OCI-LY7 (cell line): ENCODE measurements around the gene RLF. TPM values are rescaled to one million over a fixed set of nuclear protein-coding genes. Genes with fewer than 3 reads are reported as not detected.

Experiments used
- Bru-seq: library from RNA; stranded (reverse); fragments of 400-500 nt; gene quantifications from one replicate; lab custom pipeline; 2021; lab: Mats Ljungman, UMichigan
- BruChase-seq, 2 experiments: library from RNA; stranded (reverse); fragments of 400-500 nt; gene quantifications; one replicate each; lab custom pipeline; 2021; lab: Mats Ljungman, UMichigan
- BruUV-seq: library from RNA; stranded (reverse); fragments of 400-500 nt; replicated peaks from 2 replicates; lab custom pipeline; 2021; lab: Mats Ljungman, UMichigan
- CTCF ChIA-PET: fragments of 300-600 bp; sonication (Branson Sonifier 250); formaldehyde crosslinking; loops from one replicate; lab custom pipeline; 2022; ENCODE audit warnings: antibody characterized with exemption; ENCODE audit not compliant: unreplicated experiment; lab: Charles Lee
- POLR2A ChIA-PET: fragments of 300-600 bp; sonication (Branson Sonifier 250); formaldehyde crosslinking; loops from one replicate; lab custom pipeline; 2022; ENCODE audit warnings: antibody characterized with exemption; lab: Charles Lee
- DNase-seq: peaks from one replicate; pipeline ENCODE4 v3.0.0-alpha.2; 2015; ENCODE audit warnings: low spot score
- H2AFZ ChIP-seq: fragments of 200-600 bp; sonication (generic), shearing (Covaris generic); 2 replicates; pipeline ENCODE4 v1.6.1; 2014; ENCODE audit warnings: mild to moderate bottlenecking, antibody characterized with exemption, low read length, moderate library complexity
- H3K27ac ChIP-seq: fragments of 200-600 bp; sonication (generic); 2 replicates; pipeline ENCODE4 v1.5.1; 2014; ENCODE audit warnings: mixed run types, low read depth, mild to moderate bottlenecking, moderate library complexity, low read length, inconsistent platforms; ENCODE audit not compliant: poor library complexity, severe bottlenecking
- H3K36me3 ChIP-seq: fragments of 200-600 bp; sonication (generic); 2 replicates; pipeline ENCODE4 v1.6.1; 2014; ENCODE audit warnings: mild to moderate bottlenecking, antibody characterized with exemption, low read length, moderate library complexity, mixed read lengths; ENCODE audit not compliant: insufficient read depth
- H3K4me1 ChIP-seq: fragments of 200-600 bp; sonication (generic); 2 replicates; pipeline ENCODE4 v1.5.1; 2014; ENCODE audit warnings: mild to moderate bottlenecking, low read length; ENCODE audit not compliant: insufficient read depth, poor library complexity, severe bottlenecking
- H3K4me2 ChIP-seq: fragments of 200-600 bp; sonication (generic); 2 replicates; pipeline ENCODE4 v1.6.1; 2014; ENCODE audit warnings: mild to moderate bottlenecking, low read length
- H3K4me3 ChIP-seq: fragments of 200-600 bp; sonication (generic); 2 replicates; pipeline ENCODE4 v1.5.1; 2014; ENCODE audit warnings: mild to moderate bottlenecking, low read depth, low read length; ENCODE audit not compliant: poor library complexity, severe bottlenecking
- H3K79me2 ChIP-seq: fragments of 200-600 bp; sonication (generic); 2 replicates; pipeline ENCODE4 v1.6.1; 2016; ENCODE audit warnings: low read depth, mild to moderate bottlenecking, low read length, moderate library complexity, mixed read lengths; ENCODE audit not compliant: insufficient read depth
- H3K9me2 ChIP-seq: fragments of 200-600 bp; sonication (generic); 2 replicates; pipeline ENCODE4 v1.6.1; 2016; ENCODE audit warnings: mild to moderate bottlenecking, low read length, mixed read lengths; ENCODE audit not compliant: insufficient read depth
- H3K9me3 ChIP-seq: fragments of 200-600 bp; sonication (generic); 2 replicates; pipeline ENCODE4 v1.6.1; 2014; ENCODE audit warnings: mild to moderate bottlenecking, mixed run types, low read length, mixed read lengths
- H4K20me1 ChIP-seq: fragments of 200-600 bp; sonication (generic); 2 replicates; pipeline ENCODE4 v1.6.1; 2014; ENCODE audit warnings: mild to moderate bottlenecking, antibody characterized with exemption, low read length, moderate library complexity, mixed read lengths; ENCODE audit not compliant: insufficient read depth
- EZH2phosphoT487 ChIP-seq: fragments of 200-600 bp; sonication (generic); IDR thresholded peaks from 2 replicates; pipeline ENCODE4 v1.6.1; 2018; ENCODE audit warnings: low read depth, borderline replicate concordance, mild to moderate bottlenecking, mixed run types, antibody characterized with exemption, low read length, moderate library complexity, mixed read lengths
- intact Hi-C: fragments of 100-400 bp; cut with micrococcal nuclease; formaldehyde crosslinking; loops from one replicate; pipeline ENCODE4 v1.10.0; 2022; ENCODE audit not compliant: unreplicated experiment
- long read RNA-seq: library from polyadenylated mRNA; stranded (forward); transcript quantifications from one replicate; pipeline ENCODE4 v2.0.0, GENCODE V29; 2022
- total RNA-seq, 2 experiments: library from RNA; depleted of rRNA in 1 of 2; stranded (reverse); fragments of >200 nt in 1 of 2; shearing (Covaris generic) in 1 of 2; gene quantifications; 2 replicates each; pipeline ENCODE4 v1.2.3, GENCODE V29; 2014 to 2022
- TF ChIP-seq, protein P1 (sequence below): fragments of 200-600 bp; sonication (generic); conservative IDR thresholded peaks from 2 replicates; pipeline ENCODE4 v1.5.1; 2014; ENCODE audit warnings: mild to moderate bottlenecking, antibody characterized with exemption, low read length, moderate library complexity, mixed read lengths

The RLF gene, protein sequence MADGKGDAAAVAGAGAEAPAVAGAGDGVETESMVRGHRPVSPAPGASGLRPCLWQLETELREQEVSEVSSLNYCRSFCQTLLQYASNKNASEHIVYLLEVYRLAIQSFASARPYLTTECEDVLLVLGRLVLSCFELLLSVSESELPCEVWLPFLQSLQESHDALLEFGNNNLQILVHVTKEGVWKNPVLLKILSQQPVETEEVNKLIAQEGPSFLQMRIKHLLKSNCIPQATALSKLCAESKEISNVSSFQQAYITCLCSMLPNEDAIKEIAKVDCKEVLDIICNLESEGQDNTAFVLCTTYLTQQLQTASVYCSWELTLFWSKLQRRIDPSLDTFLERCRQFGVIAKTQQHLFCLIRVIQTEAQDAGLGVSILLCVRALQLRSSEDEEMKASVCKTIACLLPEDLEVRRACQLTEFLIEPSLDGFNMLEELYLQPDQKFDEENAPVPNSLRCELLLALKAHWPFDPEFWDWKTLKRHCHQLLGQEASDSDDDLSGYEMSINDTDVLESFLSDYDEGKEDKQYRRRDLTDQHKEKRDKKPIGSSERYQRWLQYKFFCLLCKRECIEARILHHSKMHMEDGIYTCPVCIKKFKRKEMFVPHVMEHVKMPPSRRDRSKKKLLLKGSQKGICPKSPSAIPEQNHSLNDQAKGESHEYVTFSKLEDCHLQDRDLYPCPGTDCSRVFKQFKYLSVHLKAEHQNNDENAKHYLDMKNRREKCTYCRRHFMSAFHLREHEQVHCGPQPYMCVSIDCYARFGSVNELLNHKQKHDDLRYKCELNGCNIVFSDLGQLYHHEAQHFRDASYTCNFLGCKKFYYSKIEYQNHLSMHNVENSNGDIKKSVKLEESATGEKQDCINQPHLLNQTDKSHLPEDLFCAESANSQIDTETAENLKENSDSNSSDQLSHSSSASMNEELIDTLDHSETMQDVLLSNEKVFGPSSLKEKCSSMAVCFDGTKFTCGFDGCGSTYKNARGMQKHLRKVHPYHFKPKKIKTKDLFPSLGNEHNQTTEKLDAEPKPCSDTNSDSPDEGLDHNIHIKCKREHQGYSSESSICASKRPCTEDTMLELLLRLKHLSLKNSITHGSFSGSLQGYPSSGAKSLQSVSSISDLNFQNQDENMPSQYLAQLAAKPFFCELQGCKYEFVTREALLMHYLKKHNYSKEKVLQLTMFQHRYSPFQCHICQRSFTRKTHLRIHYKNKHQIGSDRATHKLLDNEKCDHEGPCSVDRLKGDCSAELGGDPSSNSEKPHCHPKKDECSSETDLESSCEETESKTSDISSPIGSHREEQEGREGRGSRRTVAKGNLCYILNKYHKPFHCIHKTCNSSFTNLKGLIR (N-terminal part only)
- 14.8 and 16.9 TPM in 2 replicates for total RNA-seq (2014; rRNA removed; shearing (Covaris generic))
- total RNA-seq (2022): 18.6 and 22.5 TPM in 2 replicates
- percentile 89 among the genes with signal in this experiment for Bru-seq, nascent RNA
- BruChase-seq, experiment 1, labeled RNA remaining after a 6-hour chase: percentile 73 among the genes with signal in this experiment
- BruChase-seq, experiment 2, labeled RNA remaining after a 2-hour chase: percentile 78 among the genes with signal in this experiment
- long read RNA-seq, full-length matches to known transcripts: 2 of 15 reads
- long read RNA-seq, partial matches to known transcripts: 4 of 15 reads
- long read RNA-seq, other reads (novel, unspliced or antisense): 9 of 15 reads

GRCh38 chr1:40161125-40161887 is at the start of gene RLF:
Gene RLF (plus strand): TSS chr1:40161387. CDS start chr1:40161400, 13 bp downstream.
- Histone ChIP-seq H3K4me1 (peaks cover 29% of the 10 kb centered on the region), H2AFZ (peak within 1 kb of the TSS; percentile 99), H3K4me2 (peak within 1 kb of the TSS; percentile 95), H3K9me2 (no peaks in the 10 kb centered on the region), H3K9me3 (no peaks in the 10 kb centered on the region), H4K20me1 (peaks cover 38% of the 10 kb centered on the region), H3K79me2 (peaks cover 51% of the 10 kb centered on the region), H3K36me3 (no peaks in the 10 kb centered on the region; the same call in 1 of the 2 replicates), H3K27ac (peak within 1 kb of the TSS; percentile 50), H3K4me3 (peak within 1 kb of the TSS; percentile 76)
- CTCF ChIA-PET: no interaction called here
- intact Hi-C loops: loop anchor here (2.0 kb wide), 1 partner anchor 95 kb away; no protein-coding TSS in a partner anchor
- peak; percentile 95 for DNase-seq
- TSS peak; percentile 42 for BruUV-seq
- POLR2A ChIA-PET: interaction anchor here (1.2 to 1.4 kb wide), 2 partner anchors 71 to 98 kb away, joined by 3 to 6 read pairs; no protein-coding TSS in a partner anchor
- no peak for TF ChIP-seq EZH2phosphoT487
- TF ChIP-seq, protein P1, sequence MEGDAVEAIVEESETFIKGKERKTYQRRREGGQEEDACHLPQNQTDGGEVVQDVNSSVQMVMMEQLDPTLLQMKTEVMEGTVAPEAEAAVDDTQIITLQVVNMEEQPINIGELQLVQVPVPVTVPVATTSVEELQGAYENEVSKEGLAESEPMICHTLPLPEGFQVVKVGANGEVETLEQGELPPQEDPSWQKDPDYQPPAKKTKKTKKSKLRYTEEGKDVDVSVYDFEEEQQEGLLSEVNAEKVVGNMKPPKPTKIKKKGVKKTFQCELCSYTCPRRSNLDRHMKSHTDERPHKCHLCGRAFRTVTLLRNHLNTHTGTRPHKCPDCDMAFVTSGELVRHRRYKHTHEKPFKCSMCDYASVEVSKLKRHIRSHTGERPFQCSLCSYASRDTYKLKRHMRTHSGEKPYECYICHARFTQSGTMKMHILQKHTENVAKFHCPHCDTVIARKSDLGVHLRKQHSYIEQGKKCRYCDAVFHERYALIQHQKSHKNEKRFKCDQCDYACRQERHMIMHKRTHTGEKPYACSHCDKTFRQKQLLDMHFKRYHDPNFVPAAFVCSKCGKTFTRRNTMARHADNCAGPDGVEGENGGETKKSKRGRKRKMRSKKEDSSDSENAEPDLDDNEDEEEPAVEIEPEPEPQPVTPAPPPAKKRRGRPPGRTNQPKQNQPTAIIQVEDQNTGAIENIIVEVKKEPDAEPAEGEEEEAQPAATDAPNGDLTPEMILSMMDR: no peak

- no peaks in the 10 kb centered on the region for H4K20me1 ChIP-seq
- BruUV-seq: no TSS peak
- ChIA-PET CTCF (no interaction called here), POLR2A (no interaction called here)
- H2AFZ ChIP-seq: no peak overlapping the region
- intact Hi-C loops: no loop called here
- H3K9me2 ChIP-seq: no peaks in the 10 kb centered on the region
- no peaks in the 10 kb centered on the region for H3K4me1 ChIP-seq
- no peak overlapping the region for H3K27ac ChIP-seq
- TF ChIP-seq, protein P1: no peak
- TF ChIP-seq EZH2phosphoT487: no peak
- no peak for DNase-seq
- H3K9me3 ChIP-seq: peaks cover 18% of the 10 kb centered on the region
- H3K4me2 ChIP-seq: no peak overlapping the region
- no peaks in the 10 kb centered on the region for H3K36me3 ChIP-seq
- H3K4me3 ChIP-seq: no peak overlapping the region
- H3K79me2 ChIP-seq: no peaks in the 10 kb centered on the region
These were observed 46.8 kb upstream of the RLF start for GRCh38 chr1:40114400-40114799.
